ENCODE results near the gene PANK2.
"Not testable (repeated sequence)": the region's sequence is repeated elsewhere in the genome, so short reads cannot be mapped to it uniquely, and the experiment has no call there.

The PANK2 gene

DNA sequence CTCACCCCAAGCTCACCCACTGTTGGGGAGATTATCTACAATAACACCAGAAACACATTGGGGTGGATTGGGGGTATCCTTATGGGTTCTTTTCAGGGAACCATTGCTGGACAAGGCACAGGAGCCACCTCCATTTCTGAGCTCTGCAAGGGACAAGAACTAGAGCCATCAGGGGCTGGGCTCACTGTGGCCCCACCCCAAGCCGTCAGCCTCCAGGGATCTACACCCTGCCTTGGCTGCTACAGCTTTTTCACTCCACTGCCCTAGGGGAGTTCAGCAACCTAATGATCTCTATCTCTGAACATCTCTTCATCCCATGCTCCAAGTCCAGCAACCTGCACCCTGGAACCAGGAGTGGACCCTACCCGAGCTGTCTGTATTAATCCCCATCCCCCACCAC is 21.4 kb upstream of the PANK2 start:
- no peak for DNase-seq (ENCODE audit: extremely low spot score, insufficient read length, low read depth)
- FAIRE-seq = no peak

DNA sequence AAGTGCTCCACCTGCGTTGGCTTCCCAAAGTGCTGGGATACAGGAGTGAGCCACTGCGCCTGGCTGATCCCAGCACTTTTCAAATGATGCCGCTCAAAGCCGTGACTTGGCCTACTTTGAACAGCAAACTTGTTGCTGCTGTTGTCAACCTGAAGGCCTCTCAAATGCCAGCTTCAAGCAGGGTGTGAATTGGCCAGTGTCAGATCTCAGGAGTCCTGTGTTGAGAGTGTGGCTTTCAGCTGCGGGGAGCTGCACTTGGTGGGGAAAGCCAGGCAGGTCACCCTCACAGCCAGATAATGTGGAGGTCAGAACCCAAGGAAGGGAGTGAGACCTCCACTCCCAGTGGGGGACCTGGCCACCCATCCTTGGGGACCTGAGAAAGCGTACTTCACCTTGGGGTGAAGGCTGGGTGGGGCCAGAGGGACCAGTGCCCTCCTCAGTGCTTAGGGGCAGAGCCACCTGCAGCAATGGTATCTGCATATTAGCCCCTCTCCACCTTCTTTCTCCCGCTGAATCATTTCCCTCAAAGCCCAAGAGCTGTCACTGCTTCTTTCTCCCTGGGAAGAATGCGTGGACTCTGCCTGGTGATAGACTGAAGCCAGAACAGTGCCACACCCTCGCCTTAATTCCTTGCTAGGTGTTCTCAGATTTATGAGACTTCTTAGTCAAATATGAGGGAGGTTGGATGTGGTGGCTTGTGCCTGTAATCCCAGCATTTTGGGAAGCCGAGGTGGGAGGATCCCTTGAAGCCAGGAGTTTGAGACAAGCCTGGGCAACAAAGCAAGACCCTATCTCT is 19.1 kb upstream of the PANK2 start:
- no peak for FAIRE-seq
- no peak for DNase-seq (ENCODE audit: extremely low spot score, insufficient read length, low read depth)

DNA sequence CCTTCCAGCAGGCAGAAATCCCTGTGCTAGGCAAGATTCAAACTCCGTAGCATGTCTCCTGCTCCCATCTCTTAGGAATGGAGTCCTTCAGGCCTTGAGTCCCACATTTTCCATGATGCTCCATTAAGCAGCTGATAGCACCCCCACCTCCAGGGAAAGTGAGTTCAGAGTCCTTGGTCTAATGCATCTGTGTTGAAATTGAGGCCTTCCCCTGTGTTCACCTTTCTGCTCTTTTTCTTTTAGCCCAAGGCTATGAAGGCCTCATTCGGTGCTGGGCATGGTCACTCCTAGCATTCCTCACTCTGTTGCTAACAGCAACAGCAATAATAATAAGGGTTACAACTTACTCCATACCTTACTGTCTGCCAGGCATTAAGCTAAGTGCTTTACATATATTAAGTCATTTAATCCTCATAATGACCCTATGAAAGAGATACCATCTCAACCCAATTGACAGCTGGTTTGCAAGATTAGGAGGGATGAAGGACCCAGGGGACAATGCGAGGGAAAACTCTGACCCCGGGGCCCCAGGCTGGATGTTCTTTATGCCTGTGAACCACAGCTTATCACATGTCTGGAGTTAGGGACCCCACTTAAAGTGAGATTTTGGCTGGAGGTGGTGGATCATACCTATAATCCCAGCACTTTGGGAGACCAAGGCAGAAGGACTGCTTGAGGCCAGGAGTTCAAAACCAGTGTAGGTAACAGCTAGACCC is 17.5 kb upstream of the PANK2 start:
- FAIRE-seq (no peak), DNase-seq (ENCODE audit: extremely low spot score, insufficient read length, low read depth) (no peak)

DNA sequence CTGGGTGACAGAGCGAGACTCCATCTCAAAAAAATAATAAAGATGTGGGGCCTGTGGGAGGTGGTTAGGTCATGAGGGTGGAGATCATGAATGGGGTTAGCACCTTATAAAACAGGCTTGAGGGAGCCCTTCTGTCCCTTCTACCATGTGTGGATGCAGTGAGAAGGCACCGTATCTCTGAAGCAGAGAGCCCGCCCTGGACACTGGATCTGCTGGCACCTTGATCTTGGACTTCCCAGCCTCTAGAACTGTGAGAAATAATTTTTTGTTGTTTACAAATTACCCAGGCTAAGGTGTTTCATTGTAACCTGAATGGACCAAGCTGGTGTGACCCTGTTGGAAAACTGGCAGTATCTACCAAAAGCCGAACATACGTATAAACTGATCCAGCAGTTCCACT is 15.7 kb upstream of the PANK2 start:
- FAIRE-seq (no peak), DNase-seq (ENCODE audit: extremely low spot score, insufficient read length, low read depth) (no peak)

DNA sequence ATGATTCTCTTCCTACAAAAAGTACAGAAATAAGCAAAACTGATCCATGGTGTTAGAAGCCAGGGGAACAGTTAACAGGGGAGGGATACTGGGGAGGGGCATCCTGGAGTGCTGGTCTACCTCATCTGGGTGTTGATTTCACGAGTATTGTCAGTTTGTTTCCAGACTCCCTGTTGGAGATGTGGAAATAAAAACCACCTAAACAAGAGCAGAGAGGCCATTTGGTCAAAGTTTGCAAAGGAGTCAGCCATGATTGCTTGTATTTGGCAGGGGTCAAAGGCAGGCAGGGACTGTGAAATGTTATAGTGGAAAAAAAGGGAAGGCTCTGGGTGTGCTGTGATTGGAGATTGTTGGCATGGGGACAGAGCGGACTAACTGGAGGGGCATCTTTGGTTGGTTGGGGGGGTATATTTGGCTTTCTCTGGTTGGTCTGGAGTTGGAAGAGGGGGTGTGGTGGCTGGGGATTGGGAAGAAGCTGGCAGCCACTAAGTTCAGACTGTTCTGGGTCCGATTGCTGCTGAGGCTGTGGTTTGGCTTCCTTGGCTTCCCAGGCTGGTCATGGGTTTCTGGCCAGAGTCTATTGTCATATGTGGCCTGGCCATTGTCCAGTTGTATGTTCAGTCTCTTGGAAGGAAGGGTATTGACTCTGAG is 14.9 kb upstream of the PANK2 start:
- FAIRE-seq (no peak), DNase-seq (ENCODE audit: extremely low spot score, insufficient read length, low read depth) (no peak)

DNA sequence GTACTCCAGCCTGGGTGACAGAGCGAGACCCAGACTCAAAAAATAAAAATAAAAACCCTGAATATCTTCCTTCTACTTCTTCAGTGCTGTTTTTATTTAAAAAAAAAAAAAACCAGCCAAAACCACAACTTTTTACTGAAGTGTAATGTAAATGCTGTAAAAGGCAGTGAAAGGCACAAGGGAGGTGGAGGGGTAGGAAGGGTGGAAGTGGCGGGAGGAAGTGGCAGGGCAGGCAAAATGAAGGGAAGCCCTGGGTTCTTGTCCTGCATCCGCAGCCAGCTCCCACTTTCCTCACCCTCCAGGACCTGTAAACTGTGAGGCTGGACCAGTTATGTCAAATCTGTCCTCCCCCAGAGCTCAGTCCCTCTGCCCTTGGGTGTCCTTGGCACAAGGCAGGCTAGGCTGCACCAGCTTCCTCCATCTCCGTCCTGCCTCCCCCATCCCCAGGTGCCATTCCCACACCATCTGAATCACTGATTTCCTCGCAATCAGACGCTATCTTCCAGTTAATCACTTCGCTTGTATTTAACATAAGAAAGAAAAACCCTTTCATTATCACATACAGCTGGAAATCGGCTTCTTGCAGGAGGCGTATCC is 13.7 kb upstream of the PANK2 start:
- DNase-seq (ENCODE audit: extremely low spot score, insufficient read length, low read depth) (no peak), FAIRE-seq (no peak)

DNA sequence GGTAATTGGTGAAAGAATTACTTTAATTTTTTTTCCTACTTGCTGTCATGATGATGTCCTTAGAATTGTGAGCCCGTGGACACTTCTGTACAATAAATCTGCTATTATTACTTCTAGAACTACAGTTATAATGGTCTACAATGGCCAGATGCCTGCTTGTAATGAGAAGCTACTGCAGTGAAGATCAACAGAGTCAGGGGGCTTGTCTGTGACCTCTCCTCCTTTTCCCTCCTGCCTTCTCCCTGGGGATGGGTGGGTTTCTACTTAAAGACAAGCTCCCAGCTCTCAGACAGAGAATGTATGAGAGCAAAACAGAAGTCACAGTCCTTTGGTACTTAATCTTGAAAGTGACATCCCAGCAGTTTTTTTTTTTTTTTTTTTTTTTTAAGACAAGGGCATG is 13.2 kb upstream of the PANK2 start:
- DNase-seq (ENCODE audit: extremely low spot score, insufficient read length, low read depth) (no peak), FAIRE-seq (no peak)

DNA sequence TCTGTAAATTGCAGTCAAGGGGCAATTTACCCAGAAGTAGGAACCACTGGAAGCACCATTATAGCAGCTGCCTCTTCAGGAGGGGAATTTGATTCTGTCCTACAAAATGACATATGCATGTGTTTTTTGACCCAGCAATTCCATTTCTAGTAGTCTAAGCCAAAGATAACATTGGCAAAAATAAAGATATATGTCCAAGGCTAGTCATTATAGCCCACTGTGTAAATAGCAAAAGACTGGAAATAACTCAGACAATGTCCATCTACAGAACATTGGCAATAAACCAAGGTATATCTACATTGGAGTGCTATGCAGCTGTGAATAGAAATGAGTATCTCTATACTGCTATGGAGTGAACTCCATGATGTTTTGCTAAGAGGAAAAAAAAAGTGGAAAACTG is 12.5 kb upstream of the PANK2 start:
- DNase-seq (ENCODE audit: extremely low spot score, insufficient read length, low read depth) (no peak), FAIRE-seq (no peak)

DNA sequence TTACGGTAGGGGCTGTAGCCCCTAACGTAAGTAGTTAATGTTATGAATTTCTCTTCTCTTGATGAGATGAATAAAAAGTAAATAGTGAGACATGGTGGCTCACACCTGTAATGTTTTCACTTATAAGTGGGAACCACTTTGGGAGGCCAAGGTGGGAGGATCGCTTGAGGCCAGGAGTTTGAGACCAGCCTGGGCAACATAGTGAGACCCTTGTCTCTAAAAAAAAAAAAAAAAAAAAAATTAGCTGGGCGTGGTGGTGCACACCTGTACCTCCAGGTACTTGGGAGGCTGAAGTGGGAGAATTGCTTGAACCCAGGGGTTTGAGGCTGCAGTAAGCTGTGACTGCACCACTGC is 10.3 kb upstream of the PANK2 start:
- not testable (repeated sequence) for DNase-seq (ENCODE audit: extremely low spot score, insufficient read length, low read depth); FAIRE-seq

DNA sequence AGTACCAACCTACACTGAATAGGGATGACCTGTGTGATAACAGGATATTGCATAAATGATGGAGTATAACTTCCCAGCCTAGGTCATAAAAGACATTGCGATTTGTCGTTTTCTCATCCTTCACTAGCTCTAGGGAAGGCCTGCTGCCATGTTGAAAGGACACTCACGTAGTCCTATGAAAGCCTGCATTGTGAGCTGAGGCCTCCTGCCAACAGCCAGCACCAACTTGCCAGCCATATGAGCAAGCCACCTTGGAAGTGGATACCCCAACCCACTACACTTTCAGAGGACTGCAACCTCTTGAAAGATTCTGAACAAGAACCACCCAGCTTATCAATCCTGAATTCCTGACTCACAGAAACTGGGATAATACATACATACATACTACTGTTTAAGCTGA is 3.5 kb upstream of the PANK2 start:
- no peak for FAIRE-seq

DNA sequence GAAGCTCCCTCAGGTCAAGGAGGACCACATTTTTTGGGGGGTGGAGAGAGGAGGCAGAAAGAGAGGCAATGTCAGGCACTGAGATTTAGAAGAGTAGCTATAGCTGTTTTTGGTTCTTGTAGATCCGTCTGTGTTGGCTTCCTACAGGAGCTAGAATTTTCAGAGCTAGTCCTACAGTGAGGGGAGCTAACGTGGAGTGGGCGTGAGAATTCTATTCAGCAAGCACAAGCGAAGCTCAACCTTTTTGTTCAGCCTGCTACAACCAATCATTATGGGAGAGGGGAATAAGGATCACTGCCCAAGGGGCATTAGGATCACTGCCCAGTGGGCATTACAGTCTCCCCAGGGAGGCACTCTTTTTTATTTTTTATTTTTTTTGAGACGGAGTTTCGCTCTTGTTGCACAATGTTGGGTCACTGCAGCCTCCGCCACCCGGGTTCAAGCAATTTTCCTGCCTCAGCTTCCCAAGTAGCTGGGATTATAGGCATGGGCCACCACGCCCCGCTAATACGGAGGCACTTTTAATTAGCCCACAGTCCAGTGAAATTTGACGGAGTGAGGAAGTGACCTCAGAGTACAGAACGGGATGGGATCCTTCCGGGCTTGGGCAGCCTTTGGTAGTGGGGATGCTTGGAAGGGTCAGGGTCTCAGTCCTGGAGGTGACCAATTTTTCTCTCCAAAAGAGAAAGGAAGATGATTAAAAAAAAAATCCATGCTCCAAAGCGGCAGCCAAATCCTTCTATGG is 1.1 kb upstream of the PANK2 start:
- DNase-seq (ENCODE audit: extremely low spot score, insufficient read length, low read depth) = no peak
- no peak for FAIRE-seq

More for the DNA sequence above, 3.5 kb upstream of the PANK2 start:
- no peak for DNase-seq (ENCODE audit: extremely low spot score, insufficient read length, low read depth)

DNA sequence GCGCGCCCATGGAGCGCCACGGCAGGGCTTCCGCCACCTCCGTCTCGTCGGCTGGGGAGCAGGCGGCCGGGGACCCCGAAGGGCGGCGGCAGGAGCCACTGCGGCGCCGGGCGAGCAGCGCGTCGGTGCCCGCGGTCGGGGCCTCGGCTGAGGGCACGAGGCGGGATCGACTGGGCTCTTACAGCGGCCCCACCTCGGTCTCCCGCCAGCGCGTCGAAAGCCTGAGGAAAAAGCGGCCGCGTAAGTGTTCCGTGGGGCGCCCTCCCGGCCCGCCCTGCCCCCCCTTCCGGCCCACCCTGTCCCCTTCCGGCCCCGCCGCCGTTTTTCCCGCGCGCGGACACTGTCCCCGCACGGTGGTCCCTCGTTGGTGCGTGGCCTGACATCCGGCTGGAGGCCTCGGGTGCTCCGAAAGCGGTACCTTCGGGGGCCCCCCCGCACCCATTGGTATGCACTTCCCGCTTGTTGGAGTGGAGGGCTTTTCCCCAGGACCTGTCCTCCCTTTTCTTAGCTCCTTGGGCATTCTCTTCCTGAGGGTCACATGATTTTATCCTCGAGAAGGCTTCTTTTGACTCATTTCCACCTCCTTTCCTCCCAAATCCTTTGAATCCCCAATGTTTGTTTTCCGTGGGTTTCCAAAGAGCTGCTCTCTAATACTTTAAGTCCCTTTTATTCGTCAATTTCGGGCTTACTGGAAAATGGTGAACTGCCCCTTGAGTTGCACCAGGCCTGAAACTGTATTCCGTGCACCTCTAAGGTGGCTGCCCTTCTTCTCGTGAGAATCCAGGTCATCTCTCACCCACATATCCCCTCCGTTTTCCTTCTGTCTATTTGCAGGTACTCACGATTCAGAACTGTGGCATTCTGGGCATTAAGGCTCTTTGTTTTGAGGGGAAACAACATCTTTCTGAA is 556 bp downstream of the PANK2 start:
- DNase-seq (ENCODE audit: extremely low spot score, insufficient read length, low read depth) = peak; percentile 33
- peak; percentile 56 for FAIRE-seq

DNA sequence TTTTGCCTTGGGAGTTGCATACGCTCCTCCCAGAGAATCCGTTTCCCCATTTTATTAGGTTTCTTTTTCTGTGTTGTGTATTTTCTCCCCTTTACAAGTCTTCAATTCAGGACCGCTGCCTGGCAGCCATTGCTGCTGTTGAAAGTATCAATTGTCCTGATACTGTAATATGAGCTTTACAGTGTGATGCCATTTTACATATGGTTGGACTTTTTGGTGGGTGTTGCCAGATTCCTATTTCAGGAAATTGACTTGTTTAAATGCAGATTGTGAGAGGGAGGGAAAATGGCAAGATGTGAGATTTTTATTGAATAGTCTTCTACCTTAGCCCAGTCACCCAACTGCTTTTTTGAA is 1.2 kb downstream of the PANK2 start:
- FAIRE-seq (no peak), DNase-seq (ENCODE audit: extremely low spot score, insufficient read length, low read depth) (no peak)

DNA sequence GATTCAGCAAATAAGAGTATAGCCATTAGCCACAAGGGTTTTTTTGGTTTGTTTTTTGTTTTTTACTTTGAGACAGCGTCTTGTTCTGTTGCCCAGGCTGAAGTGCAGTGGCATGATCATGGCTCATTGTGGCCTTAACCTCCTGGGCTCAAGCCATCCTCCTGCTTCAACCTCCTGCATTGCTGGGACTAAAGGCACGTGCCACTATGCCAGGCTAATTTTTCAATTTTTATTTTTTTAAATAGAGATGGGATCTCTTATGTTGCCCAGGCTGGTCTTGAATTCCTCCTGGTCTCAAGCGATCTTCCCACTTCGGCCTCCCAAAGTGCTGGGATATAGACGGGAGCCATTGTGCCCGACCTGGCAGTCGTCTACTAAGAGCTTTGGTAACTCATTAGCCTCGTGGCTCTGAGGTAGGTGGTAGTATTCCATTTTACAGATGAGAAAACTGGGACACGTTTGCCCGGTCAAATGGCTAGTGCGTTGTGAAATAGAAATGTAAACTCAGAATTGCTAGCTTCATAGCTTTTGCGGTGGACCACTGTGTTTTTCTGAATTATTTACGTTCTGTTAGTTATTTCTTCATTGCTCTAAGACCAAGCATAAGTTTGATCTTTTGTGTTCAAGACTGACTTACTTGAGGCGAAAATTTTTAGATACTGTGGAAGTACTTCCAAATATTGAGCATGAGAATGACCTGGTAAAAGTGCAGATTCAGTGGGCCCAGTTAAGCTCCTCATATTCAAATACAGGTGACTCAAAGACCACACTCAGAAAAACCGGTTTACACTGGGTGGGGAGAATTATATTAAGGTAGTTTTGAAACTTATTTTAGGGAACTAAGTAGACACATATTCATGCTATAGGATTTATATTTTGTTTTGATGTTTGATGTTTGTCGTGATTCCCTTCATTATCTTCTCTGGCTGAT is 2.1 kb downstream of the PANK2 start:
- FAIRE-seq (no peak), DNase-seq (ENCODE audit: extremely low spot score, insufficient read length, low read depth) (no peak)

DNA sequence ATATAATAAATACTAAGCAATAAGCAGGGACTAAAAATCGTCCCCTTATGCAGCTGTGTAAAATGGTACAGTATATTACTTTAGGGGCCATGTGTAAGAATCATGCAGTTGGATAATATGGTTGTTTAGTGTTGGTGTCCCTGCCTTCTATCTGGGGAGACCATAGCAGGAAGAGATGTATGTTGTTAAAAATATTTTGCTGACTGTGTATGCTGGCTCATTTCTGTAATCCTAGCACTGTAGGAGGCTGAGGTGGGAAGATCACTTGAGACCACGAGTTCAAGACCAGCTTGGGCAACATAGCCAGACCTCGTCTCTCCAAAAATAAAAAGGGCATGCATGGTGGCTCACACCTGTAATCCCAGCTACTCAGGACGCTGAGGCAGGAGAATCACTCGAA is 5.6 kb downstream of the PANK2 start:
- FAIRE-seq = no peak
- no peak for DNase-seq (ENCODE audit: extremely low spot score, insufficient read length, low read depth)

DNA sequence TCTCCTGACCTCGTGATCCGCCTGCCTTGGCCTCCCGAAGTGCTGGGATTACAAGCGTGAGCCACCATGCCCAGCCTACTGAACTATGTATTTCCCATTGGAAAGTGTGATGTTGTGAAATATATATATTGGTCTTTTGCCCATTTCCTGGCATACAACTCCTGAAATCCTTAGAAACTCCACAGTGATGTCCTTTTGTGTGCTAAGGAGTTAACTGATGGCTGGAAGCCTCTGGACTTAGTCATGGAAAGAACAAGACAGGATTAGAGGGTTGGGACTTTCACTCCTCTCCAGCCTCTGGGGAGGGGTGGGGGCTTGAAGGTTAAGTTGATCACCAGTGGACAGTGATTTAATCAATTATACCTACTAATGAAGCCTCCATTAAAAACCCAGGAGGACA is 7.1 kb downstream of the PANK2 start:
- DNase-seq (ENCODE audit: extremely low spot score, insufficient read length, low read depth) (no peak), FAIRE-seq (no peak)

DNA sequence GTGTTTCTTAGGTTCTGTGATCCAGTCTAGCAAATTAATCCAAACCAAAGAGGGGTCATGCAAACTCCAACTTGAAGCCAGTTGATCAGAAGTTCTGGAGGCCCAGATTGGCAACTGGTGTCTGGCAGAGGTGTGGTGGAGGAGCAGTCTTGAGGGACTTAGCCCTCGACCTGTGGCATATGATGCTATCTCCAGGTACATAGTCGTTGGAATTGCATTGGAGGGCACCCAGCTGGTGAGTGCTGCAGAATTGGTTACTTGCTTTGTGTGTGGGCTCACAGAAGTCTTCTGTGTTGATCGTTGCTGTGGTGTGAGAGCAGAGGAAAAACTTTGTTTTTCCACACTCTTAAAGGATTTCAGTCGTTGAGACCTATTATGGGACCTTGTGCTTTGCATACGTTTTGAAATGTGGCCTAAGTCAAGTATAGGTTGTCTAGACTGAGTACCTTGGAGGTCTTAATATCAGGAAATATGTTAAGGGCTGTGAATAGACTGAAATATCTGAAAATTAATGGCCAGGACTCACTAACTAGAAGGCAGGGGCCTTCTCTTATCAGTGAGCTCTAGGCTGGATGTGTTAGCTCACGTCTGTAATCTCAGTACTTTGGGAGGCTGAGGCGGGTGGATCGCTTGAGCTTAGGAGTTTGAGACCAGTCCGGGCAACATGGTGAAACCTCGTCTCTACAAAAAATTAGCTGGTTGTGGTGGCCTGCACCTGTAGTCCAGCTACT is 7.8 kb downstream of the PANK2 start:
- FAIRE-seq = no peak
- DNase-seq (ENCODE audit: extremely low spot score, insufficient read length, low read depth) = no peak

DNA sequence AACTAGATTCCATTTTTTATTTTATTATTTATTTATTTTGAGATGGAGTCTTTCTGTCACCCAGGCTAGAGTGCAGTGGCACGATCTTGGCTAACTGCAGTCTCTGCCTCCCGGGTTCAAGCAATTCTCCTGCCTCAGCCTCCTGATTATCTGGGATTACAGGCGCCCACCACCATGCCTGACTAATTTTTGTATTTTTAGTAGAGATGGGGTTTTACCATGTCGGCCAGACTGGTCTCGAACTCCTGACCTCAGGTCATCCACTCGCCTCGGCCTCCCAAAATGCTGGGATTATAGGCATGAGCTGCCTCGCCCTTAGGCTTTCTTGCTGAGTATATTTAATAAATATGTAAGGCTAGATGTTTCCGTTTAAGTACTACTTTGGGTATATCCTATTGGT is 9.0 kb downstream of the PANK2 start:
- not testable (repeated sequence) for FAIRE-seq; DNase-seq (ENCODE audit: extremely low spot score, insufficient read length, low read depth)

Measured in GM18507 (cell line).